GM21390 (cell line): Measurements from ENCODE around the gene HPCAL4.

Source experiments
- ATAC-seq: cut with Tn5 transposase; IDR thresholded peaks from one replicate; pipeline ENCODE4 v1.9.1; 2021; ENCODE audit not compliant: unreplicated experiment

The HPCAL4 gene

GRCh38 chr1:39704757-39705156 lies 13.5 kb upstream of the HPCAL4 start:
- ATAC-seq, result no peak

- no peak for ATAC-seq
Observed at GRCh38 chr1:39701049-39701439, 9.8 kb upstream of the HPCAL4 start.

DNA sequence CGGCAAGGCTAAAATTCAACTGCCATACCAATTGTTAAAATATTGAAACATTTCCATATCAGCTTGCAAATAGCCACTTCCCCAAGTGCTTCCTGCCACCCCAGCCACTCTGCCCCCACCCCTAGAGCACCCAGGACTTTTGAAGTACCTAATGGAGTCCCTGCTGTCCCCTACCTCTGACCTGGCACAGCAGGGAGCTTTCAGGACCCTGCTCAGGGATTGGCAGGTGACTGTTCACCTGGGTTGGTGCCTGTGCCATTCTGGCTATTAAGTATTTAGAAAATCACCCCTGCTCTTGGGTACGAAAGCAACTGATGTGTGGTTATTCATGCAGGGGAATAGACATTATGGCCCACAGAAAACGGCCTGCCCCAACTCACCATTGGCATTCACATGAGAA lies 9.1 kb upstream of the HPCAL4 start:
- no peak for ATAC-seq

GRCh38 chr1:39699419-39699818 lies 8.2 kb upstream of the HPCAL4 start:
- no peak for ATAC-seq

GRCh38 chr1:39698568-39698967 lies 7.3 kb upstream of the HPCAL4 start:
- no peak for ATAC-seq

GRCh38 chr1:39696448-39696847 lies 5.2 kb upstream of the HPCAL4 start:
- no peak for ATAC-seq

DNA sequence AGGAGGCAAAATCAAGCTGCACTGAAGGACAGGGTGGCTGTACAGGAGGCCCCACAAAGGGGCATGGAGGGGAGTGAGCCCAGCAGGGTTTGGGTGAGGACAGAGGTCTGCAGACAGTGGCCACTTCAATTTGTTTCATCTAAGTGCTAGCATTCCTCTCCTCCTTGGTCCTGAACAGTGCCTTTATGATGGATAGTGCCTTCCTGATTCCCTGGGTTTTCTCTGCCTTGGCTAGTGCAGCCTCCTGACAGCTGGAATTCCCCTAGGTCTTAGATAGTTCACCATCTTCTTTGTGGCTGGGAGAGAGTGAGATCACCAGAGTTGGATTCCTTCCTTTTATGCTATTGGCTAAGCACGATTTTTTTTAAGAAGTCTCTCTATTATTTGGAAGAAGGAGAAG lies 3.8 kb upstream of the HPCAL4 start:
- ATAC-seq, result no peak

- no peak for ATAC-seq
Observed at GRCh38 chr1:39694026-39694425, 2.8 kb upstream of the HPCAL4 start.

DNA sequence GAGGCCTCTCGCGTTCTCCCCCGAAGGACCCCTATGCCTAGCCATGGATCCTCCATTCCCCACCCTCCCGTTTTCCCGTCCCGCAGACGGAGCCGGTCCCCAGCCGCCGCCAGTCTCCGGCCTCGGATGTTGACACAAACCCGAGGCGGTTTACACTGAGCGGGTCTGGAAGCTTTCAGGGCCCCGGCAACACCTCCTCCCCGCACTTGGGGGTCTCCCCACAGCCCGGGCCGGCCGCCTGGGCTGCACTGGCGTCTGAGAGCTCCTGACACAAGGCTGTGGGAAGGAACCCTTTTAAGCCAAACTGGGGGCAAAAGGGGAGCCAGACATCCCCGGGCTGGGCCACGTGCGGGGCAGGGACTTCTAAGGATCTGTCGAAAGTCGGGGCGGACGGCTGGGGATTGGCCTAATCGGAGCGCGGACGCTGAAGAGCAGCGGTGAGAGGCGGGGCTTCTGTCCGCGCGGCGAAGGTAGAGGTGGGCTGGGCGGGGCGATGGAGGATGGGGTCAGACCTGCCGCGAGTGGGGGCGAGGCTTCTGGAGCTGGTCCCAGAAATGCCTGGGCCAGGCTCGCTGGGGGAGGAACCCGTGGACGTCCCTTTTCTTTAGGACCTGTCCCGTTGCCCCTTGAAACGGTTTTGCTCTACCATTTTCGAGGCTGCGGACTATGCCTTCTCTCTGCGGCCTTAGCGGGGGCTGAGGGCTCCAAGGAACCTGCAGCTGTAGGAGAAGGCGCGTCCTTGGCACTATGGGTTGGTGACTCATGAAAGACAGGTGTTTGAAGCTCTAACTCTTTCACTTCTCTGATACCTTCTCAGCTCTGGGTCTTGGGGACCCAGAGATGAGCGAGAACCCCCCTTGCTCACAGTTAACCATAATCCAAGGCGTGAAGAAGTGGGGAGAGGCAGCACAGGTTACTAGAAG lies 1.2 kb upstream of the HPCAL4 start:
- ATAC-seq, result no peak

DNA sequence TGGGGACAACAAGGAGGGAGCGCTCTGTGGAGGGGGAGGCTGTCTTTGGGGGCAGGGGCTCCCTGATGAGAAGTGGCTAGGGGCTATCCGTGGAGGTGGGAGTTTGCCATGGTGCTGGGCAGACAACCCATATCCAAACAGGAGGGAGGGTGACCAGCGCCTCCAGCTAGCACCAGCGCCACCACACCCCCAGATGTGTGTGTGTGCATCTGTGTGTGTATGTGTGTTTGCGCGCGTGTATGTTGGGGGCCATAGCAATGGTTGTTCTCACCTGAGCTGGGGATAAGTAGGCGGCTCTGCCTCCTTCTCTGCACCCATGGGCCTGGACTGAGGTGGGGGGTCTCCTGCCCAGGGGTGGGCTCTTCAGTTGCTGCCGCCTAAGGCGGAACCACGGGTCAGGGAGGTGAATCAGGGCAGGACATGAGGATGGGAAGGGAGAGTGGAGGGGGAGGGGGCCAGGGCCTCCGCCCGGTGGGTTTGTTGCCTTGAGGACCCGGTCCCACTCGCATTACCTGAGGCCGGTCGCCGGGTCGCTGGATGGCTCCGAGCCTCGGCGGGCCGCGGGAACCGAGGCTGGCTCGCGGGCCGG lies 345 bp downstream of the HPCAL4 start:
- peak; percentile 7 for ATAC-seq

DNA sequence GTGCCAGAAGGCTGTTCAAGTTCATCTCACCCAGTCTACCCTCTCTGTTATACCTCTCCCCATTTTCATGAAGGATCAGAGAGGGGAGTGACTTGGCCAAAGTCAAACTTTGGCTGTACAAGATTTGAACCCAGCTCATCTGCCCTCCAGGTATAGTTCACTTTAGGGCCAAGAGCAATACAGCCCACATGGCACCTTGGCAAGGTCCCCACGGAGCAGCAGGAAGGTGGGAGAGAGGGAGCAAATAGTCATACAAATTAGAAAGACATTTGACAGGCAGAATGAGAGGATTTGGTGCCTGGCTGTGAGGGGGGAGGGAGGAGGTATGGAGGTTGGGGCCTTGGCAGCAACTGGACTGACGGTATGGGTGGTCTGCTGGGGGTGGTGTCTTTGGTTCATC lies 1.0 kb downstream of the HPCAL4 start:
- no peak for ATAC-seq

GRCh38 chr1:39689635-39690034 lies 1.6 kb downstream of the HPCAL4 start:
- no peak for ATAC-seq

DNA sequence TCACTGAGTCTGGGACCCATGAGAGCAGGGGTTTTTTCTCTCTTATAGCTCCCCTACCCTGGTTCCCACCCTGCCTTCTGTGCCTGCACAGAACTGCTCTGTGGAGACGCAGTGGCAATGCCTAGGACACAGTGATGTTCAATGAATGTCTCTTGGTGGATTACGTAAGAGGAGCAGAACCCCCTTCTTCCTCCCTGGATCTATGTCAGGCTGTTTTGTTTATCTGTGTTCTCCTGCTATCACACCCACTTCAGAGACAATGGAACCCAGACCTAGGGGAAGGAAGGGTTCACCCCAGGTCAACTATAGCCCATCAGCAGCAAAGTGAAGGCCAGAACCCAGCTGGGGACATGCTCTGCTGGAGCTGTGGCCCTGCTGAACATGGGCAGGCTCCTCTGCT lies 2.0 kb downstream of the HPCAL4 start:
- no peak for ATAC-seq

- no peak for ATAC-seq
Observed at GRCh38 chr1:39688706-39689105, 2.5 kb downstream of the HPCAL4 start.

- ATAC-seq, result no peak
Observed at GRCh38 chr1:39687243-39687642, 4.0 kb downstream of the HPCAL4 start.

GRCh38 chr1:39685071-39685470 lies 6.2 kb downstream of the HPCAL4 start:
- ATAC-seq, result no peak

DNA sequence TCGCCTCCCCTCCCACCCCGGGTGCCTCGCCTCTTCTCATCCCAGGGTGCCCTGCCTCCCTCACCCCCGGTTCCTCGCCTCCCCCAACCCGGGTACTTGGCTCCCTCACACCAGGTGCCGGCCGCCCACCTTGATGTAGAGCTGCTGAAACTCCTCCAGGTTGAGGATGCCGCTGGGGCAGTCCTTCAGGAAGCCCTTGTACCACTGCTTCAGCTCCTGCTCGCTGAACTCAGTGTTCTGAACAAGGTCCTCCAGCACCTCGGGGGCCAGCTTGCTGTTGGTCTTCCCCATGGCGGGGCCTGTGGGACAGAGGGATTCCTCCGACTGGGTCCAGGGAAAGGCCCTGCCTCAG lies 6.9 kb downstream of the HPCAL4 start:
- ATAC-seq, result no peak

- no peak for ATAC-seq
Observed at GRCh38 chr1:39683591-39684312, 7.5 kb downstream of the HPCAL4 start.

DNA sequence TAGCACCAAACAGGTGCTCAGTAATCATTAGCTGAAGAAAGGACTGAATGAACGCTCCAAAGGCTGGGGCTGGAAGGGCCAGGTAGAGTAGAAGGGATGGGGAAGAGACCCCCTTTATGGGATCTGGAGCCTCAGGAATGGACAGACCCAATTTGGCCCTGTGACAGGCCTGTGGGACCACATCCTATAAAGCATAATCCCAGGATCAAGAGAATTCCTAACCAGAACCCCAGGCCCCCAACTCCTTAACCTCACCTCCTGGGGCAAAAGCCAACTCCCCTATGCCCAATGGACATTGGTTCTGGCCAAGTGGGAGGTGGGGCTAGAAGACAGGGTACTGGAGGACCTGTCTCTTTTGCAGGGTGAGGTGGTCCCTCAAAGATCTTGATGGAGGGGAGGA lies 9.2 kb downstream of the HPCAL4 start:
- no peak for ATAC-seq

DNA sequence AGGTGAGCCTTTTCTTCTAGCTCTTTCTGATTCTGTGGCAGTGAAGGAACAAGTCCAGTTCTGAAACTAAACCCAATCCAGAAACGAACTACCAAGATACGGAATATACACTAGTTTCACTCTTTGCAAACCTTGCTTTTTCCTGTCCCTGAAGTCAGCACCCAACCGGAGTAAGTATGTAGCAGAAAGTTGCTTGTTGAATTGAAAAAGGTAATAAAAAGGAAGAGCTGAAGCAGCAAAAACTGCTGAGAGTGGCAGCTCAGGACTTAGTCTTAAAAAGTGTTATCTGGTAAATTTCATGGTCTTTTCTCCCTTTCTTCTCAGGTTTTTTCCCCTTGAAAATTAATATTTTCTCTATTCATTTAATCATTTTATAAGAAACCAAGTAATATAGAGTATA lies 9.9 kb downstream of the HPCAL4 start:
- no peak for ATAC-seq

GRCh38 chr1:39680751-39681150 lies 10.5 kb downstream of the HPCAL4 start:
- ATAC-seq, result no peak

DNA sequence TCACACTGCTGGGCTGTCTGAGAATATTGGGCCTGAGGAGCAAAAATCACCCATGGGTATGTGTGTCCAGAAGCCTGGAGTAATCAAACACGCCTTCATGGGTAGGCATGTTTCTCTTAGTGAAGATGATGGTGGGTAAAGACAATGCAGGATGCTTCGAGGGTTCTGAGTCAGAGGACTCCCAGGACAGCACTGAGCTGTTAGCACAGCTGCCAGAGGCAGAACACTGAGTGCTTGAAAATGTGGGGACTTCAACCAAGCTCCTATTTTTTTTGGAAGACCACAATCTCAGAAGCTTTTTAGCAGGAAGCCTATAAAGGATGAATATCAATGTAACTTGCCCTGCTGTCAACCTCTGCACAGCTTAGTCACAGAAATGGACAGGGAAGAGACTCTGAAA lies 11.4 kb downstream of the HPCAL4 start:
- no peak for ATAC-seq
